B cell (primary cell): Measurements from ENCODE around the gene OR2W1. TPM values are rescaled to one million over a fixed set of nuclear protein-coding genes. Genes with fewer than 3 reads are reported as not detected.

Experiments
- ATAC-seq: fragments of 200-7000 bp; cut with Tn5 transposase; one replicate; pipeline ENCODE4 v1.10.0; 2021; ENCODE audit warnings: low read depth, mild to moderate bottlenecking, moderate number of reproducible peaks, moderate library complexity
- CTCF ChIA-PET: fragments of 350-600 bp; sonication (Branson Sonifier 250); formaldehyde crosslinking; loops from one replicate; lab custom pipeline; 2021; ENCODE audit warnings: antibody characterized with exemption, inconsistent platforms; lab: Charles Lee
- POLR2A ChIA-PET: fragments of 350-600 bp; sonication (Branson Sonifier 250); formaldehyde crosslinking; loops from one replicate; lab custom pipeline; 2021; ENCODE audit warnings: antibody characterized with exemption; lab: Charles Lee
- DNase-seq: peaks from one replicate; pipeline ENCODE4 v3.0.0; 2013
- H2AFZ ChIP-seq: 2 replicates; pipeline ENCODE4 v1.6.1; 2012; ENCODE audit warnings: mild to moderate bottlenecking, low read depth, low read length; ENCODE audit not compliant: insufficient read depth, poor library complexity, severe bottlenecking
- H3K27ac ChIP-seq, 2 donors: 1 replicate in 1 of 2; 2 replicates in 1 of 2; pipeline ENCODE4 v1.5.1; 2012 to 2013; ENCODE audit warnings: low read length in 2 of 2, mild to moderate bottlenecking in 2 of 2, moderate library complexity in 1 of 2
- H3K27me3 ChIP-seq, 4 experiments: fragments of 200-600 bp in 1 of 4; sonication (generic) in 1 of 4; replicated peaks in 1 of 4; 1 replicate in 2 of 4; 2 replicates in 2 of 4; pipeline versions ENCODE4 v1.6.1 to v1.7.0; 2013 to 2016; ENCODE audit warnings: low read length in 3 of 4, mild to moderate bottlenecking in 2 of 4, mixed read lengths in 1 of 4, moderate library complexity in 1 of 4; ENCODE audit not compliant: insufficient read depth in 4 of 4, control insufficient read depth in 3 of 4; ENCODE audit errors: control extremely low read depth in 1 of 4
- H3K36me3 ChIP-seq, 2 experiments: replicated peaks in 1 of 2; 1 replicate in 1 of 2; 2 replicates in 1 of 2; pipeline versions ENCODE4 v1.6.1 to v1.7.1; 2013; ENCODE audit warnings: low read length in 1 of 2; ENCODE audit not compliant: insufficient read depth in 2 of 2, control insufficient read depth in 1 of 2; ENCODE audit errors: control extremely low read depth in 1 of 2, extremely low read depth in 1 of 2
- H3K4me1 ChIP-seq, 2 donors: fragments of 200-600 bp in 1 of 2; sonication (generic) in 1 of 2; 1 replicate in 1 of 2; 2 replicates in 1 of 2; pipeline versions ENCODE4 v1.5.1 to v1.6.1; 2013 to 2017; ENCODE audit warnings: low read length in 2 of 2; ENCODE audit not compliant: control insufficient read depth in 2 of 2, insufficient read depth in 2 of 2
- H3K4me2 ChIP-seq: replicated peaks from 2 replicates; pipeline ENCODE3; 2012; ENCODE audit warnings: mild to moderate bottlenecking, low read depth, low read length; ENCODE audit not compliant: poor library complexity, severe bottlenecking
- H3K4me3 ChIP-seq, 5 experiments: fragments of 200-600 bp in 1 of 5; sonication (generic) in 1 of 5; 1 replicate in 3 of 5; 2 replicates in 2 of 5; pipeline versions ENCODE4 v1.5.1 to v1.7.0; 2011 to 2016; ENCODE audit warnings: low read length in 4 of 5, mild to moderate bottlenecking in 4 of 5, low read depth in 2 of 5, control low read depth in 1 of 5, moderate library complexity in 1 of 5; ENCODE audit not compliant: insufficient read depth in 1 of 5; ENCODE audit errors: control extremely low read depth in 1 of 5, extremely low read depth in 1 of 5
- H3K79me2 ChIP-seq: fragments of 200-600 bp; sonication (generic); one replicate; pipeline ENCODE4 v1.6.0; 2016; ENCODE audit warnings: low read length; ENCODE audit not compliant: control insufficient read depth, insufficient read depth
- H3K9ac ChIP-seq: fragments of 200-600 bp; sonication (generic); 2 replicates; pipeline ENCODE4 v1.6.1; 2017; ENCODE audit warnings: mild to moderate bottlenecking, low read length, moderate library complexity
- H3K9me3 ChIP-seq, 3 donors: one replicate each; pipeline versions ENCODE4 v1.6.1 to v1.7.1; 2013; ENCODE audit warnings: low read length in 2 of 3; ENCODE audit not compliant: control insufficient read depth in 2 of 3, insufficient read depth in 1 of 3; ENCODE audit errors: control extremely low read depth in 1 of 3
- H4K20me1 ChIP-seq: 2 replicates; pipeline ENCODE4 v1.6.0; 2012; ENCODE audit warnings: mild to moderate bottlenecking, low read length; ENCODE audit not compliant: insufficient read depth, control insufficient read depth, poor library complexity, severe bottlenecking
- H3K27ac Mint-ChIP-seq: one replicate; pipeline ENCODE4 v1.8.0; 2021; ENCODE audit warnings: mixed read lengths
- H3K27me3 Mint-ChIP-seq: one replicate; pipeline ENCODE4 v1.8.0; 2021; ENCODE audit warnings: mixed read lengths
- H3K4me1 Mint-ChIP-seq: one replicate; pipeline ENCODE4 v1.8.0; 2021; ENCODE audit warnings: mixed read lengths
- H3K4me3 Mint-ChIP-seq: one replicate; pipeline ENCODE4 v1.8.0; 2021; ENCODE audit warnings: mixed read lengths
- H3K9me3 Mint-ChIP-seq: one replicate; pipeline ENCODE4 v1.8.0; 2022; ENCODE audit warnings: mixed read lengths; ENCODE audit not compliant: insufficient read depth
- CTCF ChIP-seq: fragments of 200-600 bp; IDR thresholded peaks from one replicate; pipeline ENCODE4 v1.8.0; 2022; ENCODE audit warnings: antibody characterized with exemption, mild to moderate bottlenecking
- EZH2 ChIP-seq: IDR thresholded peaks from 2 replicates; pipeline ENCODE4 v1.6.1; 2012; ENCODE audit warnings: borderline replicate concordance, low read depth, mild to moderate bottlenecking, moderate library complexity, low read length; ENCODE audit not compliant: insufficient read depth, poor library complexity, severe bottlenecking
- WGBS: methylation state at CpG from one replicate; pipeline ENCODE4 v1.1.5; 2013; ENCODE audit warnings: missing lambda C conversion rate; ENCODE audit not compliant: insufficient coverage; 5-methylcytosine and 5-hydroxymethylcytosine counted together
- intact Hi-C: fragments of 100-400 bp; cut with micrococcal nuclease; formaldehyde crosslinking; loops from one replicate; pipeline ENCODE4 v1.10.0; 2022
- polyA plus RNA-seq: library from polyadenylated mRNA; depleted of rRNA; stranded (reverse); fragments of >200 nt; gene quantifications from 2 replicates; pipeline ENCODE4 v1.2.3, GENCODE V29; 2012
- total RNA-seq, 2 donors: library from RNA; stranded (reverse); fragments of 120-200 nt in 1 of 2; gene quantifications; 1 replicate in 1 of 2; 2 replicates in 1 of 2; pipeline versions ENCODE4 v1.2.3 to v1.2.4, GENCODE V29; 2013 to 2022

Gene OR2W1
- total and polyA plus RNA-seq, 2 donors (not counting 1 experiment from before 2014, with no cell fraction given): not detected

DNA sequence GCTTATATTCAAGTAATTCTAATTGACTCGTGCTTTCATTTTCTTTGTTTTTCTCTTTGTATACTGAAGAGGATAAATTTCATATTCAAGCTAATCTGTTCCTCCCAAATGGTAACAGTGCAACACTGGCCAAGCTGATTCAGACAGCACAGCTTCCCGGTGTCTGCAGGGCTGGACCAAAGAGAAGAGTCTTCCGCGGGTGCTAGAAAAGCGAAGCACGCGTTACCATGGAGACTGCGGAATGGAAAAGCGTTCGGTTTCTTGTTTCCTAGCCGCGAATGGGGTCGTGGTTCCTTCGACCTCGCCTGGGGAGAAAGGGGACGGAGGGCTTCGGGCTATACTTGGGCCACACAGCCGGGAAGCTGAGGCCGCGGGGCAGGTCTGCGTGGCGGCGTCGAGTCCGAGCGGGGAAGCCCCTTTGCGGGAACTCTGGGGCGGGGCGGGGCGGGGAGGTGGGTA is 33.7 kb downstream of the OR2W1 start:
- WGBS: 0% methylated on average over 19 of the region's 30 CpGs
- H3K27me3 Mint-ChIP-seq: peaks cover 76% of the 10 kb centered on the region
- H3K9ac ChIP-seq: peak overlapping the region; percentile 57
- H3K27ac ChIP-seq: no peak overlapping the region
- H3K4me2 ChIP-seq: peak overlapping the region; percentile 77
- peaks cover 9 to 14% of the 10 kb centered on the region in 2 donors for H3K4me1 ChIP-seq
- ChIA-PET POLR2A (interaction anchor here (0.5 kb wide), 1 partner anchor 600 kb away, joined by 3 read pairs; no protein-coding TSS in a partner anchor), CTCF (interaction anchor here (1.1 to 12.2 kb wide), 2 partner anchors 30 to 173 kb away, joined by 3 to 202 read pairs; no protein-coding TSS in a partner anchor)
- H2AFZ ChIP-seq: peak overlapping the region; percentile 50
- TF ChIP-seq CTCF: no peak
- no peak for TF ChIP-seq EZH2
- no peak overlapping the region for H3K27ac Mint-ChIP-seq
- H3K79me2 ChIP-seq: no peaks in the 10 kb centered on the region
- no peaks in the 10 kb centered on the region for H3K36me3 ChIP-seq
- H3K4me1 Mint-ChIP-seq: peaks cover 14% of the 10 kb centered on the region
- no peaks in the 10 kb centered on the region for H4K20me1 ChIP-seq
- peaks cover 0 to 65% (median 47%) of the 10 kb centered on the region in 4 experiments for H3K27me3 ChIP-seq
- intact Hi-C loops: no loop called here
- peak overlapping the region; percentile 90 for H3K4me3 Mint-ChIP-seq
- H3K4me3 ChIP-seq: peak overlapping the region; percentile 31 to 65 (median 42)
- no peaks in the 10 kb centered on the region for H3K9me3 Mint-ChIP-seq
- DNase-seq (peak; percentile 62), ATAC-seq (no peak)
- peaks cover 0 to 18% (median 3%) of the 10 kb centered on the region in 3 donors for H3K9me3 ChIP-seq

- no CpG with 5 or more reads among the region's 1 CpG for WGBS
- peaks cover 13% of the 10 kb centered on the region for H3K4me1 Mint-ChIP-seq
- H3K27me3 Mint-ChIP-seq: peaks cover 82% of the 10 kb centered on the region
Observed at GRCh38 chr6:29009358-29009757, 35.6 kb downstream of the OR2W1 start.

More at GRCh38 chr6:29009358-29009757, 35.6 kb downstream of the OR2W1 start:
- ATAC-seq (no peak), DNase-seq (no peak)
- no peaks in the 10 kb centered on the region for H4K20me1 ChIP-seq
- H3K4me3 ChIP-seq: no peak overlapping the region
- ChIA-PET POLR2A (no interaction called here), CTCF (interaction anchor here (0.9 kb wide), 1 partner anchor 171 kb away, joined by 3 read pairs; no protein-coding TSS in a partner anchor)
- H3K4me1 ChIP-seq: peaks cover 15% of the 10 kb centered on the region in 2 donors
- peaks cover 0 to 60% (median 50%) of the 10 kb centered on the region in 4 experiments for H3K27me3 ChIP-seq
- H3K4me2 ChIP-seq: no peak overlapping the region
- no peak overlapping the region for H3K27ac ChIP-seq
- H3K27ac Mint-ChIP-seq: no peak overlapping the region
- no peak overlapping the region for H3K4me3 Mint-ChIP-seq
- peaks cover 0 to 10% (median 0%) of the 10 kb centered on the region in 3 donors for H3K9me3 ChIP-seq
- no peaks in the 10 kb centered on the region for H3K9me3 Mint-ChIP-seq
- no peaks in the 10 kb centered on the region for H3K36me3 ChIP-seq
- TF ChIP-seq CTCF (no peak), EZH2 (no peak)
- H3K79me2 ChIP-seq: no peaks in the 10 kb centered on the region
- intact Hi-C loops: no loop called here
- no peak overlapping the region for H2AFZ ChIP-seq
- no peak overlapping the region for H3K9ac ChIP-seq
